HG02840 (cell line): ENCODE data around the gene SATB1.
"Not testable (repeated sequence)": the region's sequence is repeated elsewhere in the genome, so short reads cannot be mapped to it uniquely, and the experiment has no call there.

Experiments
- ATAC-seq: cut with Tn5 transposase; IDR thresholded peaks from one replicate; pipeline ENCODE4 v1.9.1; 2021; ENCODE audit warnings: mild to moderate bottlenecking, moderate library complexity, moderate number of reproducible peaks; ENCODE audit not compliant: unreplicated experiment, low FRiP score

The SATB1 gene

DNA sequence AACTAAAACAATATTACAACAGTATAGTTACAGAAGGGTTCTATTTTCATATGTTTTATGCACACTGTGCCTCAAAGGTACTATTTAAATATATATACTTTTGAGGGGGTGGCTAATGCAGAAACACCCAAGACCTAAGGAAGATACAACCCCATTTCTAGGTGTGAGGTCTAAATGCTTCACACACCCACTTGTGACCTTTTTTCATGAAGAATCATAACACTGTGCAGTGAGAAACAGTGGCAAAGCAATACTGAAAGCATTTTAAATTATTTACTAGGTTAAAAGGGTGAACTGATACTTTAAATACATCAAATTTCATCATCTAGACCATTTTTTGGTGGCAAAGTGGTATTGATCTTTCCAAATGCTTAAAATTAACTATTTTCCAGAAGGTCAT lies 67.4 kb downstream of the SATB1 start:
- ATAC-seq: no peak

DNA sequence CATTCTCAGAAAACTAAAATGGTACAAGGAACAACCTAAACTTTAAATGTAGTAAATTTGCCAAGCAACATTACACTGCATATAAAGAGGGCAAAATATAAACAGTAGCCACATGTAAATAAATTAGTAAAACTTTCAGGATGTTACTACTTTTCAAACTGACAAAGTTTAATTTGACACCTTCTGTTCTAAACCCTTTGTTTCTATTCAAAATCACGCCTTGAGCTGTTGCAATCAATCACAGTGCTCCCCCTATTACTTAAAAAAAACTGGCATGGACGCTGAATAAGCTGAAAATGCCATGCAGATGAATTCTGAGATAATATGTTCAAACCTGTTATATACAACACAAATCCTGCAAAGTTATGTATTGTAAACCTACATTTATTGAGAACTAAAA lies 69.3 kb downstream of the SATB1 start:
- ATAC-seq: no peak

DNA sequence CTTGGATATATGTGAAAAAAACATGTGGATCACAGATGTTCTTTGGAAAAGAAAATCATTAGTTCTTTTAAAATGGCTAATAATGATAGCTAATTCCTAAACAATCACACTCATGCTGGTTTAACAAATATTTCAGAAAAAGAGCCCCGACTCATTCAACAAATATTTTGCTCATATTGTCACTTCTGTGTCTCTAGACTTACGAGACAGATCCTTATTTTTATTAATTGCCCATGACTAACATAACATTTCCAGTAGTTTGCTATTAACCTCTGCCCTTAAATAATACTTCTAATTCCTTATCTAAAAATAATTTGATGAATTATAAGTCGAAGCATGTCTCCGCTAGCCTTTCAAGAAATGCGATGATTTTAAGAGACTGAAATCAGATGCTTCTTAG lies 70.4 kb downstream of the SATB1 start:
- no peak for ATAC-seq

DNA sequence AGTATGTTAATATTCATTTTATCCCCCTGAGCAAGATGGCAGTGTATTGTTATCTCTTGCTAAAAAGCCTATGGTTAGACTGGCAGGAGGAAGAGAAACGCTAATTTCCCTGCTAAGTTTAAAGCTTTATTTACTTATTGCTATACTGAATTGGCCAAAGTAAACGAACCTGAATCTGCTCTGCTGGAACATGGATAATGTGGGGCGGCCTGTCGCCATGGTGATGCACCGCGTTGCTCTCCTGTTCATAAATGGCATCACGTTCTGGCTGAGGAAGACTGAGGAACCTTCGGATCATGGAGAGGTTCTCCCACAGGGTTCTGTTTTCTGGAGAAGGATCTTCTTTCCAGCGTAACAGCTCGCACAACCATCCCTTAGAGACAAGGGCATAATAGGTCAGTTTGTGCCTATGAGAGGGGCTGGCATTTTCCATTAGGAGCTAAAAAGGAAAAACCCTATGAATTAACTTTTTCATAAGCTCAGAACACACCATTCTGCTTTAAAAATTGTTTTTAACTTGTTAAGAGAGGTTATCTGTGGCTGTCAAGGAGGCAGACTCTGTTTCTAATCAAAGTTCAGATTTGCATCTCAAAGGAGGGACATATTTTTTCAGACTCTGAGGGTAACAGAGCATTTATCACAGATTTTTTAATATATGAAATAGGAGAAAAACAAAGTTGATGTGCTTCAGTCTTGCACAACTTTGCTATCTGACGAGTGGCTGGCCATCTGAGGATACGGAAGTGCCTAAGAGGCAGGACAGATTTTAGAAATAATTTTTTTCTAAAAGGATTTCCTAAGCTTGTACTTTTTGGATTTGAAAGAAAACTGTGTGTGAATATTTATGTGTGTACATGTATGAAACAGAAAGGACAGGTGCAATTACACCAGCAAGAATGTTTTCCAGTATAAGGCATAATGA lies 73.1 kb downstream of the SATB1 start:
- no peak for ATAC-seq

DNA sequence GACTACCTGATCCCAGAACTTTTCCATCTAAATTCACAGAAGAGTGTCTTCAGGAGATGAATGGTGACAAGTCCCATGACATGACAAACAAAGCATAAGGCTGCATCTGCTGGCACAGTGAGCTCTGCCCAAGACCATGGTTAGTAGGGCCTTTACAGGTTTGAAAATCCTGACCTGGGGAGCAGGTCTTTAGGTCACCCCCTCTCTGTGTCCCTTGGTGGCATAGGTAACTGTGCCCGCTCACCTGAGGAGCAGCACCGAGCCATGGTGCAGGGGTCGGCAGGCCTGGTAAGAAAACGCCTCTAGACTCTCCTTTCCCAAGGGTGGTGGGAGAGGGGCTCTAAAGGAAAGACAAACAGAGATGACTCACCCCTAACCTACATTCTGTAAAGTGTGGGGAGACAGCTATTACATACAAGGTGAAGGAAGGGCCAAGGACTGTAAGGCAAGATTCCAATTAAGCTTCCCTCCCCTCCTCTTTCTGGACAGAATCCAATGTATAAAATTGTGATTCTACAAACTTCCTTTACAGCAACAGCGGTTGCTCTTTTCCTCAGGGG lies 74.0 kb downstream of the SATB1 start:
- ATAC-seq: no peak

DNA sequence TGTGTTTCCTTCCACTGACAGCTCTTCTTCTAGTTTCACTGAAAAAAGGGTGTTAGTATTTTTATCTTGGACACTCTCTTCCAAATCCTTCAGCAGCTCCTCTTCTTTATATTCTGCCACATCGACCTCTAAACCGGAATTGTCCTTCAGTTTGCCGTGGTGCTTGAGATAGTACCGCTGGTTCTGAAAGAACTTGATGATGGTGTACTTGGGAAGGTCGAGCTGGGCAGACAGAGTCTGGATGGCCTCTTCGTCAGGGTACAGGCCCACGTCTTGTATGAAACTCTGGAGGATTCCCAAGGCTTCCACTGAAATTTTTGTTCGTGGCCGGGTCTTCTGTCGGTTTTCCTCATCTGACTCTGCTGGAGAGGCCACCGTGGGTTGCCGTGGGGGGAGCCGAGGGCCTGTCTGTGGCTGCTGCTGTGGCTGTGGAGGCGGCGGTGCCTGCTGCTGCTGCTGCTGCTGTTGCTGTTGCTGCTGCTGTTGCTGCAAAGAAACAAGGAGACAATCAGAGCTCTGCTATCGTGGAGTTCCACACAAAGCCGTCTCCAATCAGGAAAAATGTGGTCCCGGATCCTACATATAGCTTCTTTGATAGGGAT lies 75.8 kb downstream of the SATB1 start:
- ATAC-seq: no peak

DNA sequence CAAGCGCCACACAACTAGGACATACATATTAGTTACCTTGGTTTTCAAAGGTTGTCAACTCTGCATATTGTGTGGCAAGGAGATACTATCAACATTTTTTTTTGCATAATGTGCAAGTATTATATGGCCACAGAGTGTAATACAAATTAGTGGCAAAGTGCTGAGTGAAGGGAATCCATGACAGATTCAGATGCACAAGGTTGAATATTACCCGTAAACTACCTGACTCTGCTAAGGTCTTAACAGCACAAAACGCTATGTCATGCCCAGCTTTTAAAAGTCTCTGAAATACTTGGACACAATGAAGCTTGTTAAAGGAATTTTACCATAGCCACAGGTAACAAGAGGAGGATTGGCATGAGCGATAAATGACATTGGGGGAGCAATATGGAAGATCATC lies 79.0 kb downstream of the SATB1 start:
- ATAC-seq: no peak

DNA sequence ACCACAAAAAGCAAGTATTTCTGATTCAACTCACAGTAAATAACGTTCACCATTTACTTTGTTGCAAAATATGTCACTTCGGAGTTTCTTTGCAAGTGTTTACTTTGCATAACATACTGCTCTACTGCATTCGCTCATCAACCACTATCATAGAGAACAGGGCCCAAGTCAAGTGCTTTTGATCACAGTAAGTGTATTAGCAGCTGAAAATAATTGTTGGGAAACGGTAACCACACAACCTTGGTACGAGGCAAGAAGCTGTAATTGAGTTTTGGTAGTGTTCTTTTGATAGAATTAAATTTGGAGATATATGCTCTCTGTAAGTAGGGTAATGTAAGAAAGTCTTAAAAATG lies 80.1 kb downstream of the SATB1 start:
- no peak for ATAC-seq

DNA sequence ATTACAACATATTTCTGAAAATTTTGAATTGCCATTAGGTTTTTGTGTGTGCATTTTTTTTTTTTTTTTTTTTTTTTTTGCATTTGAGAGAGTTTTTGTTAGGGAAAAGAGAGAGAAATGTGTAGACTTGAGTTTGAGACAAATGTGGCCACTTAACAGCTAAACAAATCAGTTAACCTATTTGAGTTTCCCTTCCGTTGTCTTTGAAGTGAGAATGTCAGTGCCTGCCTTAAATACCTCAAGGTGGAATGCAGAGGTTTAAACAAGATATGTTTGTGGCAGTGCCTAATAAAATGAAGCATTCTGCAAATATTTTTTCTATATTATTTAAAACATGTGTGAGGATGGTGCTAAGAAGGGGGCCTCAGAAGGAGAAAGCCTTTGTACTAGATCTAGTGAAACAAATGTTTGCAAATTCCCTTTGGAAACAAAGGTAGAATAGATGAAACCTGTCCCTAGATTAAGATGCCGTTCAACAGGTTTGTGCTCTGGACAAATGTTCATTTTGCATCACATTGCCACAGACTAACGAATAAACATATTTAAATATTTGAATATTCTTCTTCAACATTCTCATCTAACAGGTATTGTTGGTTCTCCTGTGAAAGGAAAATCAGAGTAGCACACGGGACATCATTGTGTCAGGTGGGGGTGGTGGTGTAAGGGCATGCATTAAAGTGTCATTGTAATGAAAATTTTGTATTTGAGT lies 80.7 kb downstream of the SATB1 start:
- no peak for ATAC-seq

DNA sequence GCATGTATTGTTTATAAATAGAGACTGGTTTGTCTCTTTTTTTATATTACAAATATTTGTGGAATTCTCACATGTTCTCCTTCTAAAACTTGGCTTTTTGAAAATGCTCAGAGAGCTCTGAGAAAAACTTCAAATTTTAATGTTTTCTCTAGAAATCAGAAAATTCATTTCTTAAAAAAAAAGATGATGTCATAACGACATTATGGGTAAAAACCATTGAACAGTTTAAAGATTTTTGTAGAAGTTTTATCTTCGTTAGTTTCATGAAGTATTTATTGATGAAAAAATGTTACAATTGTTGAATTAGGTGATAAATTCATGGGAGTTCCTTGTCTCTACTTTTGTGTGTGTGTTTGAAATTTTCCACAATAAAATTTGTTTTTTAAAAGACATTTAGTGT lies 81.3 kb downstream of the SATB1 start:
- no peak for ATAC-seq

DNA sequence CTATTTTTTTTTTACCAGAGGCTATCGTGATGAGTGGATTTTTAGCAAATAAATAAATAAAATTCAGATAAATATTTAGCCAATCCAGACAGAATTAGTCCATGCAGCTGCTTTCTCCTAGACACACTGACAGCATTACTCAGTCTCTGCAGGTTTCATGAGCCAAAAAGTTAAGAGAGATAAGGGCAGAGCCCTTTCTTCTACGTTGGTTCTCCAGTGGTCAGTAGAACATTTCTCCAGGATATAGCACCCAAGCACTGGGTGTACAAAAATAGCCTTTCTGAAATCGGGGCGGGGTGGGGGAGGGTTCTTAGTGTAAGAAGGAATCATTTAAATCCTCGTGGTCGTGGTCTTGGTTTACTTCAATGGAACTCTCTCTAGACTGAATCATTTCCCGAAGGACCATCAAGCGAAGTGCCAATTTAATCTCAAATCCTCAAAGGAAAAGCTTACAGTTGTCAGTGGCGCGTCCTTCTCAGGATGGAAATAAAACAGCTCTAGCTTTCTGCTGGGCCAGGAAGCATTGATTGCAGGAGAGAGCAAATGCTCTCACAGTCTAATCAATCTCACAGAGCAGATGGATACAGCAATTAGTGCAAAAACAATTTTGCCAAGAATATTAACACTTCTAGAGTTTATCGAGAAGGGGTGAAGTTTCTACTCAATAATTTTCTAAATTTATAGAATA lies 86.2 kb downstream of the SATB1 start:
- ATAC-seq: no peak

DNA sequence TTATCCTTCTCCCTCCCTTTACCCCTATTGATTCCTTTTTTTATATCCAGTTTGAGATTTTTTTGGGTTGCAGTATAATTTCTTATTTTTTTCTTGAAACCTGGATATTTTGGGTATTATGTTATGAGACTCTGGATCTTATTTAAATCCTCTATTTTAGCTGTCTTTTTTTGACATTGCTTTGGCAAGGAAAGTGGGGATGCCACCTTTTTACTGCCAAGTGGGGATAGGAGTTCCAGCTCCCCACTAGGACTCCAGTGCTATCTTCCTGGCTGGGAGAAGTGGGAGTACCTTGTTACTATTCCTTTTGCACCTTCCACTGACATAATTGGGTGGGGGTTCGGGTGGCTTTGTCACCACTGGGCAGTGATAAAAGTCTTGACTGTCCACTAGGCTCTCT lies 87.9 kb downstream of the SATB1 start:
- ATAC-seq: no peak

DNA sequence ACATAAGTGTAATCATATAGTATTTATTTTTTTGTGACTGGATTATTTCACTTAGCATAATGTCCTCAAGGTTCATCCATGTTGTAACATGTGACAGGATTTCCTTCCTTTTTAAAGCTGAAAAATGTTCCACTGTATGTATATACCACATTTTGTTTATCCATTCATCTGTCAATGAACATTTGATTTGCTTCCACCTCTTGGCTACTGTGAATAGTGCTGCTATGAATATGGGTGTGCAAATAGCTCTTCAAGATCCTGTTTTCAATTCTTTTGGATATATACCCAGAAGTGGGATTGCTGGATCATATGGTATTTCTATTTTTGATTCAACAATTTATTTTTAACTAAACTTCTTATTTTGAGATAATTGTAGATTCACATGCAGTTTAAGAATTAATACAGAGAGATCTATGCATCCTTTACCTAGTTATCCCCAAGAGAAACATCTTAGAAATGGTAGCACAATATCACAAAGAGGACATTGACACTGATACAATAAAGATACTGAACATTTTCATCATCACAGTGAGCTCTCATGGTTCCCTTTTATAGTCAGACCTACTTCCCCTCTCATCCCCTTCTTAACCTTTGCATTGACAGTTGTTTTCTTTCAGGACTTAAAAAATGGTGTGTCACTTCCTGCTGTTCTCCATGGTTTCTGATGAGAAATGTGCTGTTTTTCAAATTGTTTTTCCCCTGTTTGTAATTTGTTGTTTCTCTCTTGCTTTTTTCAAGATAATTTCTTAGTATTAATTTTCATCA lies 90.1 kb downstream of the SATB1 start:
- no peak for ATAC-seq

DNA sequence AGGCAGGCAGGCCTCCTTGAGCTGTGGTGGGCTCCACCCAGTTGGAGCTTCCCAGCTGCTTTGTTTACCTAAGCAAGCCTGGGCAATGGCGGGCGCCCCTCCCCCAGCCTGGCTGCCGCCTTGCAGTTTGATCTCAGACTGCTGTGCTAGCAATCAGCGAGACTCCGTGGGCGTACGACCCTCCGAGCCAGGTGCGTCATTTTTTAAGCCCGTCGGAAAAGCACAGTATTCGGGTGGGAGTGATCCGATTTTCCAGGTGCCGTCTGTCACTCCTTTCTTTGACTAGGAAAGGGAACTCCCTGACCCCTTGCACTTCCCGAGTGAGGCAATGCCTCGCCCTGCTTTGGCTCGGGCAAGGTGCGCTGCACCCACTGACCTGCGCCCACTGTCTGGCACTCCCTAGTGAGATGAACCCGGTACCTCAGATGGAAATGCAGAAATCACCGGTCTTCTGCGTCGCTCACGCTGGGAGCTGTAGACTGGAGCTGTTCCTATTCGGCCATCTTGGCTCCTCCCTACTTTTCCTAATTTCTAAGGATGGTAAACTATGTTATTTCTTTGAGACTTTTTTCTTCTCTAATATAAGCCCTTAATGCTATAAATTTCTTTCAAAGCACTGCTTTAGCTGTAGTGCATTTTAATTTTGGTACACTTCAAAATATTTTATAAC lies 94.2 kb downstream of the SATB1 start:
- not testable (repeated sequence) for ATAC-seq

DNA sequence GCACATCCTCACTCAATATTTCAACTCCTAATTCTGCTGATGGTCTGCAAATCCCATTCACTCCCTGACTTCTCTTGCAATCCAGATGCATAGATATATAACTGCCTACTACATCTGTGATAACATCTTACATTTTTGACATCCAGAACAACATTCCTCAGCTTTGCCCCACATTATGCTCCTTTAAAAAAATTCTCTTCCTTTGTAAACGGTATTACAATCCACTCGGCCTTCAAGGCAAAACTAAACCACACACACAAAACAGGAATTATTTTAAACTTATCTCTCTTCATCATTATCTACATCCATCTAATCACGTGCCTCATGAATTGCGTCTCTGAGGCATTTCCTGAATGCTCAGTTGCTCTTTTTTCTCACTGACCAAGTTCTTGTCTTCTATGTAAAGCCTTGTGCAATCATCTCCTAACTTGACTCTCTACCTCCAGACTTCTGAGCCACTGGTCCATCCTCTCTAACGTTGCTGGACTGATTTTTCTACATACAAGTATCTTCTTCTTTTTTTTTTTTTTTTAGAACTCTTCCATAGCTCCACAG lies 117.0 kb downstream of the SATB1 start:
- ATAC-seq: no peak

DNA sequence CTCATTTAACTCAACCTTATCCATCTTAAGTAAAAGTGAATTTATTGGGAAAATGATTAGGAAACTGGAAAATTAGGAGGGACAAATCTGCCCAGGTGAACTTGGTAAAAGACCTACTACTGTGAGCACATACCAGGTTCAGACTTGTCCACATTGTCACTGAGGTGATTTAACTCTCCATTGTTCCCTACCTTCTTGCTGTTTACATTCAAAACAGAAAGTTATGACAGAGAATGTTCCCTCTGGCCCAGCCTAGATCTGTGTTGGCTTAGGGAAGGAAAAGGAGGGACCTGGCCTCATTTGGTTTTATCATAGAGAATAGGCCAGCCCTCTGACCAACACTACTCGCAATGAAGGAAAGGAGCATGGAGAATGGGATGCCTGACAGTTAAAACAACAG lies 117.6 kb downstream of the SATB1 start:
- ATAC-seq: no peak

DNA sequence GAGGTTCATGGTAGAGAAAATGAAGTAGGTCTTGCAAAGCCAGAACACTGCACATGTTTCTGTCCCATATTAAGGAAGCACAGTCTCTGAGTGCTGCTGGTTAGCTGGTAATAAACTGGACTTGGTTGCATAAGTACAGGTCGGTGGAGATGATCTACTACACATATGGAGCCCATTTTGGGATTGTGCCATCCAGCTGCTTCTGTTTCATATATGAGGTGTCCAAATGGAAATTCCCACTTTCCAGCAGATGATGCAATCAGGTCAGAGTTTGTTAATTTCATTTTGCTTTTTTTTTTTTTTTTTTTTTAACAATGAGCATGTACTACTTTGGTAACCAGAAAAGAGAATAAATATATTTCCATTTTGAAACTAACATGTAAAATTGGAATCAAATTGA lies 122.6 kb downstream of the SATB1 start:
- no peak for ATAC-seq

DNA sequence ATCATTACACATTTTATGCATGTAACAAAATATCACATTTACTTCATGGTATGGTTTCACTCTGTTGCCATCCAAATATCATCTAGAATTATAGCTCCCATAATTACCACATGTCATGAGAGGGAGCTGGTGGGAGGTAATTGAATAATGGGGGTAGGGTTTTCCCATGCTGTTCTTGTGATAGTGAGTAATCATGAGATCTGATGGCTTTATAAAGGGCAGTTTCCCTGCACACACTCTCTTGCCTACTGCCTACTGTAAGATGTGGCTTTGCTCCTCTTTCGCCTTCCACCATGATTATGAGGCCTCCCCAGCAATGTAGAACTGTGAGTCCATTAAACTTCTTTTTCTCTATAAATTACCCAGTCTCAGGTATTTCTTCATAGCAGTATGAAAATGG lies 123.4 kb downstream of the SATB1 start:
- no peak for ATAC-seq

DNA sequence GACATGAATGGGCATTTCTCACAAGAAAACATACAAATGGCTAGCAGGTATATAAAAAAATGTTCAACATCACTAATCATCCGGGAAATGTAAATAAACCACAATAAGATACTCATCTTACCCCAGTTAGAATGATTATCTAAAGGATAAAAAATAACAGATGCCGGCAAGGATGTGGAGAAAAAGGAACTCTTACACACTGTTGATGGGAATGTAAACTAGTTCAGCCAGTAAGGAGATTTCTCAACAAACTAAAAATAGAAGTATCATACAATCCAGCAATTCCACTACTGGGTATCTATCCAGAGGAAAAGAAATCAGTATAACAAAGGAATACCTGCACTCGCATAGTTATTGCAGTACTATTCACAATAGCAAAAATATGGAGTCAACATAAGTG lies 124.2 kb downstream of the SATB1 start:
- ATAC-seq: no peak
